PC-9 (cell line): Measurements from ENCODE around the gene DDX39A. TPM values are rescaled to one million over a fixed set of nuclear protein-coding genes. Genes with fewer than 3 reads are reported as not detected.

ENCODE experiments used
- BruUV-seq: library from RNA; stranded (reverse); fragments of 400-500 nt; replicated peaks from 2 replicates; lab custom pipeline; 2021; lab: Mats Ljungman, UMichigan
- CTCF ChIA-PET: fragments of 300-600 bp; sonication (Branson Sonifier 250); formaldehyde crosslinking; loops from one replicate; lab custom pipeline; 2022; ENCODE audit warnings: antibody characterized with exemption; lab: Charles Lee
- POLR2A ChIA-PET: fragments of 300-600 bp; sonication (Branson Sonifier 250); formaldehyde crosslinking; loops from one replicate; lab custom pipeline; 2022; ENCODE audit warnings: antibody characterized with exemption; ENCODE audit not compliant: unreplicated experiment; lab: Charles Lee
- DNase-seq, 2 experiments: peaks; one replicate each; pipeline versions ENCODE4 v3.0.0 to v3.0.0-alpha.2; 2015 to 2022; ENCODE audit warnings: mixed read lengths in 1 of 2
- H2AFZ ChIP-seq: fragments of 200-600 bp; sonication (generic); 2 replicates; pipeline ENCODE4 v1.8.1; 2017; ENCODE audit warnings: antibody characterized with exemption
- H3F3A ChIP-seq: fragments of 200-600 bp; sonication (generic); 2 replicates; pipeline ENCODE4 v1.8.1; 2017; ENCODE audit warnings: antibody characterized with exemption, mild to moderate bottlenecking, low read depth; ENCODE audit not compliant: insufficient read depth
- H3K27ac ChIP-seq: fragments of 200-600 bp; sonication (generic); 2 replicates; pipeline ENCODE4 v1.6.1; 2016; ENCODE audit warnings: mixed run types
- H3K27me3 ChIP-seq: fragments of 200-600 bp; sonication (generic); 2 replicates; pipeline ENCODE4 v1.6.1; 2016; ENCODE audit warnings: low read depth, mixed run types; ENCODE audit not compliant: insufficient read depth
- H3K36me3 ChIP-seq: fragments of 200-600 bp; sonication (generic); 2 replicates; pipeline ENCODE4 v1.6.1; 2016; ENCODE audit warnings: low read depth, mixed run types
- H3K4me1 ChIP-seq: fragments of 200-600 bp; sonication (generic); replicated peaks from 2 replicates; pipeline ENCODE4 v1.6.1; 2016; ENCODE audit warnings: mixed run types; ENCODE audit not compliant: insufficient read depth
- H3K4me2 ChIP-seq: fragments of 200-600 bp; sonication (generic); 2 replicates; pipeline ENCODE4 v1.6.1; 2017; ENCODE audit warnings: mixed run types
- H3K4me3 ChIP-seq: fragments of 200-600 bp; sonication (generic); 2 replicates; pipeline ENCODE4 v1.6.1; 2016; ENCODE audit warnings: mixed run types
- H3K79me2 ChIP-seq: fragments of 200-600 bp; sonication (generic); 2 replicates; pipeline ENCODE4 v1.6.1; 2017; ENCODE audit warnings: low read depth, mixed run types
- H3K9me2 ChIP-seq: fragments of 200-600 bp; sonication (generic); 2 replicates; pipeline ENCODE4 v1.8.1; 2017; ENCODE audit warnings: mild to moderate bottlenecking; ENCODE audit not compliant: insufficient read depth
- H3K9me3 ChIP-seq: fragments of 200-600 bp; sonication (generic); 2 replicates; pipeline ENCODE4 v1.8.1; 2016; ENCODE audit warnings: low read depth; ENCODE audit not compliant: insufficient read depth
- H4K20me1 ChIP-seq: fragments of 200-600 bp; sonication (generic); 2 replicates; pipeline ENCODE4 v1.8.1; 2017; ENCODE audit not compliant: insufficient read depth
- CTCF ChIP-seq: fragments of 200-600 bp; sonication (generic); conservative IDR thresholded peaks from 2 replicates; pipeline ENCODE4 v1.6.1; 2017; ENCODE audit warnings: mixed run types, antibody characterized with exemption, mild to moderate bottlenecking, moderate library complexity
- EZH2 ChIP-seq: fragments of 200-600 bp; sonication (generic); IDR thresholded peaks from 2 replicates; pipeline ENCODE4 v1.8.0; 2017; ENCODE audit warnings: antibody characterized with exemption, low read depth
- intact Hi-C: fragments of 100-400 bp; cut with micrococcal nuclease; formaldehyde crosslinking; loops from one replicate; pipeline ENCODE4 v1.10.0; 2022; ENCODE audit not compliant: unreplicated experiment
- total RNA-seq: library from RNA; stranded (reverse); gene quantifications from 2 replicates; pipeline ENCODE4 v1.2.3, GENCODE V29; 2021

The DDX39A gene
- total RNA-seq, 1 experiment from 2014 or later = 67.4 TPM

DNA sequence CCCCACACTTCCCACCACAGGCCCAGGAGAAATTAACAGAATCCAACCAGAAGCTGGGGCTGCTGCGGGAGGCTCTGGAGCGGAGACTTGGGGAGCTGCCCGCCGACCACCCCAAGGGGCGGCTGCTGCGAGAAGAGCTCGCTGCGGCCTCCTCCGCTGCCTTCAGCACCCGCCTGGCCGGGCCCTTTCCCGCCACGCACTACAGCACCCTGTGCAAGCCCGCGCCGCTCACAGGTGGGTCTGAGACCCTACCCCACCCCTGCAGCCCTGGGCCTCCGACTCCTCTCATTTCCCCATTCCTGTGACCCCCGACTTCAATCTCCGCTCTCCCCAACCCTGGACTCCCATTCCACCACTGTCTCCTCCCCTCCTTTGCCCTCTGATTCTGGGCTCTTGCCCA, 31.7 kb upstream of the DDX39A start:
- intact Hi-C loops = no loop called here
- H3K27me3 ChIP-seq = no peaks in the 10 kb centered on the region
- POLR2A ChIA-PET = no interaction called here
- CTCF ChIA-PET = no interaction called here
- H2AFZ ChIP-seq = no peak overlapping the region
- BruUV-seq = no TSS peak
- H3K27ac ChIP-seq = no peak overlapping the region
- H3F3A ChIP-seq = peaks cover 41% of the 10 kb centered on the region
- DNase-seq = no peak
- no peaks in the 10 kb centered on the region for H3K9me2 ChIP-seq
- peaks cover 19% of the 10 kb centered on the region for H4K20me1 ChIP-seq
- no peaks in the 10 kb centered on the region for H3K9me3 ChIP-seq
- H3K4me2 ChIP-seq = no peak overlapping the region
- H3K36me3 ChIP-seq = peaks cover 47% of the 10 kb centered on the region
- no peak for TF ChIP-seq CTCF
- TF ChIP-seq EZH2 = no peak
- H3K4me3 ChIP-seq = no peak overlapping the region
- no peaks in the 10 kb centered on the region for H3K79me2 ChIP-seq
- no peaks in the 10 kb centered on the region for H3K4me1 ChIP-seq

DNA sequence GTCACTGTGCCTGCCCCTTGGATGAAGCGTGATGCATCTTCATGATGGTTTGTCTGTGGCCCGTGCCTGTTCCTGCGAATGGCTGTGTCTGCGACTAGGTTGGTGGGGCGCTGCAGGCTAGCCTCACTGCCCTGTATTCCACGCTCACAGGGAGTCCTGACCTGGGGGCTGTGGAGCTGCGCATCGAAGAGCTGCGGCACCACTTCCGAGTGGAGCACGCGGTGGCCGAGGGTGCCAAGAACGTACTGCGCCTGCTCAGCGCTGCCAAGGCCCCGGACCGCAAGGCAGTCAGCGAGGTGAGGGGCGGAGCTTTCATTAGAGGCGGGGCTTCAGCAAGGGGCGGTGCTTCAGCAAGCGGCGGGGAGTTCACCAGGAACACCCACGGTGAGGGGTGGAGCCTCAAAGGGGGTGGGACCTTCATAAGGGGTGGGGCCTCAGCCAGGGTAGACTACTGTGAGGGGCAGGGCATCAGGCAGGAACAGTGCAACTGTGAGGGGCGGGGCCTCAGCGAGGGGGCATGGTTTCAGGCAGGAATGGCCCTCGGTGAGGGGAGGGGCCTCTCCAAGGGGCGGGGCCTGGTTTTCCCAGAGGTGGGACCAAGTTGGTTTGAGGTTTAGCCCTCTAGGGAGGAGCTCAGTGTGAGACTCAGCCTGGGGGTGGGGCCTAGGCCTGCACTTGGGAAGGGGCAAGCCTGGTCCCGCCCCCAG, 31.2 kb upstream of the DDX39A start:
- Histone ChIP-seq H3K79me2 (no peaks in the 10 kb centered on the region), H3K36me3 (peaks cover 49% of the 10 kb centered on the region), H3K27ac (no peak overlapping the region), H3K4me3 (no peak overlapping the region), H3K4me2 (no peak overlapping the region), H3K27me3 (no peaks in the 10 kb centered on the region), H3K9me2 (no peaks in the 10 kb centered on the region), H2AFZ (no peak overlapping the region), H3K4me1 (no peaks in the 10 kb centered on the region), H3F3A (peaks cover 38% of the 10 kb centered on the region), H3K9me3 (no peaks in the 10 kb centered on the region), H4K20me1 (peaks cover 19% of the 10 kb centered on the region)
- POLR2A ChIA-PET = no interaction called here
- no peak for TF ChIP-seq EZH2
- peak; percentile 54 to 70 for DNase-seq
- intact Hi-C loops = no loop called here
- CTCF ChIA-PET = no interaction called here
- BruUV-seq = no TSS peak

GRCh38 chr19:14449321-14449720, 30.2 kb upstream of the DDX39A start:
- H4K20me1 ChIP-seq = peaks cover 24% of the 10 kb centered on the region
- H3F3A ChIP-seq = peaks cover 28% of the 10 kb centered on the region
- H3K9me2 ChIP-seq = no peaks in the 10 kb centered on the region
- no peak overlapping the region for H3K4me3 ChIP-seq
- no peaks in the 10 kb centered on the region for H3K9me3 ChIP-seq
- H2AFZ ChIP-seq = no peak overlapping the region
- peaks cover 55% of the 10 kb centered on the region for H3K36me3 ChIP-seq
- peak in 1 of 2 experiments; percentile 62 for DNase-seq
- CTCF ChIA-PET = no interaction called here
- 0 out of 2 replicates have a peak overlapping the region, but pooled peaks have one; percentile 31 for H3K27ac ChIP-seq
- no TSS peak for BruUV-seq
- H3K4me1 ChIP-seq = no peaks in the 10 kb centered on the region
- no peaks in the 10 kb centered on the region for H3K79me2 ChIP-seq
- no peaks in the 10 kb centered on the region for H3K27me3 ChIP-seq
- POLR2A ChIA-PET = no interaction called here
- no peak overlapping the region for H3K4me2 ChIP-seq
- intact Hi-C loops = no loop called here
- TF ChIP-seq EZH2 (no peak), CTCF (no peak)
